Renal pelvis (tissue), 4 donors: ENCODE measurements around the gene PPM1J. TPM values are rescaled to one million over a fixed set of nuclear protein-coding genes. Genes with fewer than 3 reads are reported as not detected.

Source experiments
- DNase-seq: peaks from one replicate; pipeline ENCODE4 v3.0.0-alpha.2; 2013
- polyA plus RNA-seq, 3 donors: library from polyadenylated mRNA; unstranded; fragments of 120-200 nt; gene quantifications; one replicate each; pipeline ENCODE4 v1.2.1, GENCODE V29; 2013; ENCODE audit not compliant: insufficient read length in 3 of 3

Gene PPM1J
- polyA plus RNA-seq, 3 donors, result 1.3 to 2.0 (median 1.5) TPM

DNA sequence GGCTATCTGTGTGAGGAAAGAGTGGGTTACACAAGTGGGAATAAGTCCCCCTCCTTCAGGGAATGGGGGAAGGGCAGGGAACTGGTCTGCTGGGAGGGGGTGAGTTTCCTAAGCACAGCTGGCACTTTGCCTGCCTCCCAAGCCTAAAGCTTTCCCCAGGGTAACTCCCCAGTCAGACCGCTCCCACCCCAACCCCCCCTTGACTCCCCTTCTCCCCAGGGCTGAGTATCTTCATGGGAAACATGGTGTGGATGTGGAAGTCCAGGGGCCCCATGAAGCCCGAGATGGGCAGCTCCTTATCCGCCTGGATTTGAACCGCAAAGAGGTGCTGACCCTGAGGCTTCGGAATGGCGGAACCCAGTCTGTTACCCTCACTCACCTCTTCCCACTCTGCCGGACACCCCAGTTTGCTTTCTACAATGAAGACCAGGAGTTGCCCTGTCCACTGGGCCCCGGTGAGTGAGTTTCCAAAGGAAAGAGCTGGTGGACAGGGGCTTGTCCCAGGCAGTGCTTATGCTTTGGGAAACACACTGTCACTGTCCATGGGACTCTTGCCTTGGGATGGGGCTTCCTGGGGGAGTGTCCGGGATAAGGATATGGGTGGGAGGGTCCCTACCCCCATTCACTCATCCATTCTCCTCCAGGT is 25.8 kb downstream of the PPM1J start:
- no peak for DNase-seq

GRCh38 chr1:112688781-112689193 is 26.3 kb downstream of the PPM1J start:
- DNase-seq, result no peak

- DNase-seq, result no peak
These were observed 27.2 kb downstream of the PPM1J start for GRCh38 chr1:112687785-112688496.

GRCh38 chr1:112687361-112687760 is 27.8 kb downstream of the PPM1J start:
- no peak for DNase-seq

DNA sequence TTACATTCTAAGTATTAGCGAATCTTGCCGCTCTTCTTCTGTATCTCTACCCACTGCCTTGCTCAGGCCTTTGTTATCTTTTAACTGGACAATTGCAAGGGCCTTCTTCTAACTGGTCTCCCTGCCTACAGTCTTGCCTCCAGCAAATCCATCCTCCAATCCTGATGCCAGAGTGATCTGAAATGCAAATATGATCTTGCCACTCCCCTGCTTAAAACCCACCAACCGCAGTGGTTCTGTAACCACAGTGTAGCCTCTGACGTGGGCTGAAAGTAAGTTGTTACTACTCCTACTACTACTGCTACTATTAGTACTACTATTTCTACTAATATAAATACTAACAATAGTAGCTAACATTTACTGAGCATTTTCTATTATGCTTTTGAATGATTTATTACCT is 28.3 kb downstream of the PPM1J start:
- DNase-seq, result no peak

DNA sequence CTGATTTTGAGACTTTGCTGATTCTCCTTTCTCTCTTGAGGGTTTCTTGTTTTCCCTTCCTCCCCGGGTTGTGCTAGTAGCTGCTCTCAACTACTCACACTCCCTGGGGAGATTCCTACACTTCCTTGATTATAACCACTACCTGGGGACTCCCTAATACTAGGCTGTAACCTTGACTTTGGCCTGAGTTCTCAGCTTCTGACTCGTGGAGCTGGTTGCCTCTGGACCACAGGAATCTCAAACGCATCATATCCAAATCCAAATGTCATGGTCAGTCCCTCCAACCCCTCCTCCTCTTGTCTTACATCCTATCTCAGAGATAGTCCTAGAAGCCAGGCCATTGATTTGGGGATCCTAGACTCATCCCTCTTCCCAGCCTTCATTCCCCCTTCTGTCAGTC is 28.7 kb downstream of the PPM1J start:
- no peak for DNase-seq

DNA sequence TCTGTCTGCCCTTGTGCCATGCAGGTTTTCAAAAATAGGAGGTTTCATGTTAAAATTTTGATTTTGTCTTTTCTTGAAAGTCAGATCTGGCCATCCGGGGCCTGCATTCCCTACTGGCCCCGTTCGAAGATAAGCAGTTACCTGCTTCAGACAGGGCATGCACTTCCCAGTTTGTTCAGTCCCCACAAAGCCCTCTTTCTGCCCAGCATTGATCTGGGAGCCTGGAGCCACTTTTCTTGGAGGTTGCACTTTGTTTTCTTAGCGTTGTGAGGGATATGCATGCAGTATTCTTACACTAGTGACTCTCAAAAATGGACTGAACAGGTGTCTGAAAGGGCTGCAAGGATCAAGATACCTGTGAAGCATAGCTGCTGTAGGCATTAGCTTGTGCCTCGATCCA is 29.2 kb downstream of the PPM1J start:
- no peak for DNase-seq

- DNase-seq, result no peak
These were observed 36.5 kb downstream of the PPM1J start for GRCh38 chr1:112678605-112679004.

GRCh38 chr1:112677501-112677900 is 37.6 kb downstream of the PPM1J start:
- no peak for DNase-seq

DNA sequence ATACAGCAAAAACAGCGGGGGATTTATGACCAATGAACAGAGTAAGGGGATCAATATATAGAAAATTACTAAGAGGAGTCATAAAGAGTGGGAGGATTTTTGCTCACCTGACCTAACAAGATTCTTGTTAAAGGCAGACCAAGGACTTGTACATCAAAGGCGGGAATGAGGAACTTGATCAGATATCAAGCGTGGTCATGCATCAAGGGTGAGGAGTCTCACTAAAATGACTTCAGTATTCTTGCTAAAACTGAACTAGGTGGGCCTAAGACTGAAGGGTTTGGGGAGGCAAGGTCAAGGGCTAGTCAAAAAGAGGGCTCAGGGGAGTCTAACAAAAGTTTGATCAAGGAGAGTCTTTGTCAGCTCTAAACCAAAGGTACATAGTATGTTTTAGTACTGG is 38.6 kb downstream of the PPM1J start:
- DNase-seq, result no peak

- DNase-seq, result no peak
These were observed 39.3 kb downstream of the PPM1J start for GRCh38 chr1:112675728-112676381.

GRCh38 chr1:112674986-112675727 is 40.0 kb downstream of the PPM1J start:
- peak; percentile 58 for DNase-seq

- peak; percentile 70 for DNase-seq
These were observed 40.6 kb downstream of the PPM1J start, which contains the start of gene MOV10 for GRCh38 chr1:112674440-112674985. TSS of gene MOV10 (plus strand) at chr1:112674659. CDS start at chr1:112674913, 254 bp downstream.

DNA sequence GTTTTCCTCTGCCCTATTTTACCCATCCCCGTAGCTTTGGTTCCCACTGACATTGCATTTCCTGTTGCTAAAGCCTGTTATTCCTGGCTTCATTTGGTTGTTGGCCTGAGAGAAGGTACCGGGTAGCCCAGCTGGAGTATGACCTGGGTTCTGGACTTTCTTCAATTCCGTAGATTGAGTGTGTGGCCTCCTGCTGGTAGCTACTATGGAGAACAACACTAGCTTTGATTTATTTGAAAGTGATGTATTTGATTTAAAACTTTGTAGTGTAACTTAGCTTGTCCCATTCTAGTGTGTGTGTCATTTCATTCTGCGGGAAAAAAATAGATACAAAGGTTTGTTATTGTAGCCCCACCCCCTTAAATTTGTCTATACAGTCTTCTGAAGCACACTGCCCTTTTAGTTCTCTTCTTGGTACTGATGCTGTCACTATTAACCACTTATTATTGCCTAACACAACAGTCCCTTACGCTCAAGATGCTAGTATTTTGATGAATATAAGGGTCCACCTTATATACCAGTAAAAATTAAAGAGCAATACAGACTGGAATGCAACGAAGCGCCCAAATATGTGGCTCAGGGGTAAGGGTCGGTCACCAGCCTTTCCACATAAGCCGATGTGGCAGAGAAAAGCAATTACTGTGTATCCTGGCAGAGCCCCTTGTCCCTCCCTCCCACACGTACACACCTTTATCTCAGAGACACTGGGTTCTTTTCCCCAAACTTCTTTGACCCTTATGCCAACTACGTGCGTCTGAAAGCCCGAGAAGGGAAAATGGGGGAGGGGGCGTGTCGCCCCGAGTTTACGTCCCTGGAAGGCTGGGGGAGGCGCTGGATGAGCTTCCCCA is 41.3 kb downstream of the PPM1J start:
- DNase-seq, result peak; percentile 42

DNA sequence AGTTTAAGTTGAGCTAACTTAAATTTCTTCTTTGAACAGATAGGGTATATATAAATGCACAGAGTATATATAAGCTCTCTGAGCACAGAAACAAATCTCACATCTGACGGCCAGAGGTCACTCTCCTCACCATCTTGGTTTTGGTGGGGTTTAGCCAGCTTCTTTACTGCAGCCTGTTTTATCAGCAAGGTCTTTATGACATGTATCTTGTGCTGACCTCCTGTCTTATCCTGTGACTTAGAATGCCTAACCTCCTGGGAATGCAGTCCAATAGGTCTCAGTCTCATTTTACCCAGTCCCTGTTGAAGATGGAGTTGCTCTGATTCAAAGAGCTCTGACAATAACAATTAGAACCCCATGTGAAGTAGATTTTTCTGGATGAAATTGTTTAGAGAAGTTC is 42.3 kb downstream of the PPM1J start:
- no peak for DNase-seq

GRCh38 chr1:112672009-112672408 is 43.1 kb downstream of the PPM1J start:
- DNase-seq, result no peak

- DNase-seq, result no peak
These were observed 48.2 kb downstream of the PPM1J start for GRCh38 chr1:112666946-112667345.

DNA sequence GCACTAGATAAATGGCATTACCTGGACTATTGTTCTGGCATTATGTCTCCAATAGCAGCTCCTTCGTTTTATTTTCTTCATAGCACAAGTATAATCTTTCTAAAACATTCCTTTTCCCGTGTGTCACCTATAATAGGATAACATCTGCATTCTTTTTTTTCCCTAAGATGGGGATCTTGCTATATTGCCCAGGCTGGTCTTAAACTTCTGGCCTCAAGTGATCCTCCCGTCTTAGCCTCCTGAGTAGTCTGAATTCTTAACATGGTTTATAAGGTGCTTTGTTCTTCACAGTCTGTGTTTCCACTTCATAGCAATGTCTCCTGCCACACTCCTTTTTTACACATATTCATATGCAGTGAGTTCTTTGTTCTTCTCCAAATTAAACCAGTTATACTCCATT is 49.3 kb downstream of the PPM1J start:
- DNase-seq, result no peak
